ENCODE data around the gene IFNAR1.

IFNAR1 gene

GRCh38 chr21:33324291-33325221 lies at the start of gene IFNAR1:
IFNAR1 (plus strand) TSS chr21:33324970; CDS start chr21:33325056, 86 bp downstream.
- intact Hi-C loops (cut with DNase I; ENCODE audit: low total_unique reads) = no loop called here
- Histone ChIP-seq H3K9me3 (no peaks in the 10 kb centered on the region), H3K36me3 (no peaks in the 10 kb centered on the region), H3K27me3 (no peaks in the 10 kb centered on the region), H3K4me3 (peak within 1 kb of the TSS; percentile 78 to 98), H3K4me1 (peaks cover 0 to 31% (median 17%) of the 10 kb centered on the region in 4 donors), H3K27ac (peak within 1 kb of the TSS; percentile 92 to 98)
- TF ChIP-seq CTCF (IDR thresholded peaks at IDR 0.05) = no peak
- DNase-seq = peak; percentile 99 to 100

- intact Hi-C loops (cut with DNase I; ENCODE audit: low total_unique reads) = no loop called here
- Histone ChIP-seq H3K36me3 (peaks cover 38 to 81% (median 67%) of the 10 kb centered on the region in 3 donors), H3K4me1 (no peaks in the 10 kb centered on the region), H3K4me3 (no peak overlapping the region), H3K9me3 (no peaks in the 10 kb centered on the region), H3K27me3 (no peaks in the 10 kb centered on the region), H3K27ac (no peak overlapping the region)
- DNase-seq = no peak
- TF ChIP-seq CTCF (IDR thresholded peaks at IDR 0.05) = no peak
These were observed 46.0 kb upstream of the IFNAR1 start for GRCh38 chr21:33278721-33279120.

- H3K4me1 ChIP-seq = no peaks in the 10 kb centered on the region
- H3K4me3 ChIP-seq = no peak overlapping the region
- no peaks in the 10 kb centered on the region for H3K9me3 ChIP-seq
- intact Hi-C loops (cut with DNase I; ENCODE audit: low total_unique reads) = no loop called here
- H3K36me3 ChIP-seq = peaks cover 32 to 78% (median 67%) of the 10 kb centered on the region in 3 donors
- no peaks in the 10 kb centered on the region for H3K27me3 ChIP-seq
- TF ChIP-seq CTCF (IDR thresholded peaks at IDR 0.05) = no peak
- DNase-seq = no peak
- no peak overlapping the region for H3K27ac ChIP-seq
These were observed 45.4 kb upstream of the IFNAR1 start for GRCh38 chr21:33279330-33279820.

- Histone ChIP-seq H3K27me3 (no peaks in the 10 kb centered on the region), H3K27ac (no peak overlapping the region), H3K36me3 (peaks cover 28 to 75% (median 64%) of the 10 kb centered on the region in 3 donors), H3K9me3 (no peaks in the 10 kb centered on the region), H3K4me1 (peaks cover under 1 to 7% (median 3%) of the 10 kb centered on the region in 4 donors), H3K4me3 (no peak overlapping the region)
- no peak for DNase-seq
- TF ChIP-seq CTCF (IDR thresholded peaks at IDR 0.05) = no peak
- intact Hi-C loops (cut with DNase I; ENCODE audit: low total_unique reads) = no loop called here
These were observed 43.6 kb upstream of the IFNAR1 start for GRCh38 chr21:33281096-33281652.

GRCh38 chr21:33283203-33283602 lies 41.6 kb upstream of the IFNAR1 start:
- Histone ChIP-seq H3K36me3 (peaks cover 26 to 73% (median 52%) of the 10 kb centered on the region in 3 donors), H3K4me3 (no peak overlapping the region)

More at GRCh38 chr21:33283203-33283602, 41.6 kb upstream of the IFNAR1 start:
- no peaks in the 10 kb centered on the region for H3K27me3 ChIP-seq
- H3K9me3 ChIP-seq = no peaks in the 10 kb centered on the region
- DNase-seq = no peak
- no peak for TF ChIP-seq CTCF (IDR thresholded peaks at IDR 0.05)
- intact Hi-C loops (cut with DNase I; ENCODE audit: low total_unique reads) = no loop called here
- peaks cover 5 to 23% (median 13%) of the 10 kb centered on the region in 4 donors for H3K4me1 ChIP-seq
- no peak overlapping the region for H3K27ac ChIP-seq

Measured in tibial artery (tissue), 4 donors.